HepG2 (cell line): ENCODE results near the gene ITGA2. TPM values are rescaled to one million over a fixed set of nuclear protein-coding genes. Genes with fewer than 3 reads are reported as not detected.
A peak's percentile ranks its signal among the peaks of the same experiment; 100 is the strongest.

Source experiments
- CBX5 ChIP-seq: sonication (generic); formaldehyde crosslinking; IDR thresholded peaks from 2 replicates; pipeline ENCODE4 v1.4.0; 2020; ENCODE audit warnings: missing genetic modification reagents, borderline replicate concordance
- CEBPG ChIP-seq: IDR thresholded peaks from 2 replicates; pipeline ENCODE4 v1.6.1; 2016
- FLYWCH1 ChIP-seq: sonication (generic); formaldehyde crosslinking; IDR thresholded peaks from 2 replicates; pipeline ENCODE4 v1.8.1; 2023; ENCODE audit warnings: mild to moderate bottlenecking, missing genetic modification reagents
- FOXA3 ChIP-seq: IDR thresholded peaks from 2 replicates; pipeline ENCODE4 v1.6.1; 2016; ENCODE audit warnings: missing genetic modification reagents, missing compliant biosample characterization
- IRF2 ChIP-seq: IDR thresholded peaks from 2 replicates; pipeline ENCODE4 v1.6.1; 2018; ENCODE audit warnings: missing genetic modification reagents, missing compliant biosample characterization
- PAF1 ChIP-seq: IDR thresholded peaks from 2 replicates; pipeline ENCODE4 v1.6.1; 2016; ENCODE audit warnings: missing genetic modification reagents, missing compliant biosample characterization
- RARA ChIP-seq: IDR thresholded peaks from 2 replicates; pipeline ENCODE4 v1.6.1; 2016; ENCODE audit warnings: missing genetic modification reagents, missing compliant biosample characterization
- RARG ChIP-seq: sonication (generic); formaldehyde crosslinking; IDR thresholded peaks from 2 replicates; pipeline ENCODE4 v1.4.0; 2020; ENCODE audit warnings: low read depth, mild to moderate bottlenecking, missing genetic modification reagents
- RFXAP ChIP-seq: sonication (generic); formaldehyde crosslinking; IDR thresholded peaks from 2 replicates; pipeline ENCODE4 v1.4.0; 2020; ENCODE audit warnings: missing genetic modification reagents, borderline replicate concordance
- RNF2 ChIP-seq: fragments of 450-650 bp; conservative IDR thresholded peaks from 2 replicates; pipeline ENCODE4 v1.6.1; 2016; ENCODE audit warnings: low read depth
- SMAD9 ChIP-seq: sonication (generic); formaldehyde crosslinking; IDR thresholded peaks from 2 replicates; pipeline ENCODE4 v1.5.1; 2020; ENCODE audit warnings: mild to moderate bottlenecking, missing genetic modification reagents
- SNRNP70 ChIP-seq: fragments of 200-400 bp; formaldehyde crosslinking; IDR thresholded peaks from 2 replicates; pipeline ENCODE4 v1.6.1; 2017; ENCODE audit warnings: mild to moderate bottlenecking, low read depth, low read length, moderate library complexity
- SOX13 ChIP-seq, 3 experiments: fragments of 450-650 bp in 1 of 3; sonication (generic) in 1 of 3; formaldehyde crosslinking in 1 of 3; IDR thresholded peaks in 2 of 3; conservative IDR thresholded peaks in 1 of 3; 2 replicates each; pipeline versions ENCODE4 v1.5.0 to v1.6.1; 2016 to 2020; ENCODE audit warnings: antibody characterized with exemption in 1 of 3, mild to moderate bottlenecking in 1 of 3, missing compliant biosample characterization in 1 of 3, missing genetic modification reagents in 1 of 3, moderate library complexity in 1 of 3
- SOX6 ChIP-seq, 2 experiments: fragments of 450-650 bp in 1 of 2; sonication (generic) in 1 of 2; formaldehyde crosslinking in 1 of 2; IDR thresholded peaks; 2 replicates each; pipeline versions ENCODE4 v1.4.0 to v1.6.1; 2017 to 2020; ENCODE audit warnings: antibody characterized with exemption in 1 of 2, mild to moderate bottlenecking in 1 of 2, missing genetic modification reagents in 1 of 2
- TAF1 ChIP-seq: sonication (generic); formaldehyde crosslinking; IDR thresholded peaks from 2 replicates; pipeline ENCODE4 v1.4.0; 2020; ENCODE audit warnings: missing genetic modification reagents
- ZNF234 ChIP-seq: sonication (generic); formaldehyde crosslinking; conservative IDR thresholded peaks from 2 replicates; pipeline ENCODE4 v1.5.1; 2020; ENCODE audit warnings: mild to moderate bottlenecking, missing genetic modification reagents
- ZNF543 ChIP-seq: sonication (generic); formaldehyde crosslinking; IDR thresholded peaks from 2 replicates; pipeline ENCODE4 v1.4.0; 2020; ENCODE audit warnings: mild to moderate bottlenecking, missing genetic modification reagents
- ZNF768 ChIP-seq: sonication (generic); formaldehyde crosslinking; IDR thresholded peaks from 2 replicates; pipeline ENCODE4 v1.4.0; 2020; ENCODE audit warnings: missing genetic modification reagents
- polyA plus RNA-seq, 8 experiments: library from polyadenylated mRNA; depleted of rRNA in 3 of 8; stranded (reverse) in 7 of 8; unstranded in 1 of 8; fragments of >200 nt; fragmentation: Illumina TruSeq in 4 of 8; extraction: Trizol in 4 of 8; gene quantifications; 2 replicates each; pipeline versions ENCODE4 v1.2.1 to v1.2.3, GENCODE V29; 2011 to 2016; ENCODE audit warnings: low read depth in 4 of 8, missing spikeins in 1 of 8, mixed read lengths in 1 of 8; ENCODE audit not compliant: insufficient read depth in 1 of 8
- total RNA-seq, 5 experiments: library from RNA; depleted of rRNA; stranded (reverse); fragments of >200 nt; fragmentation: Illumina TruSeq; extraction: Trizol; gene quantifications; 2 replicates each; pipeline ENCODE4 v1.2.3, GENCODE V29; 2016; ENCODE audit warnings: low read depth in 1 of 5
- TF ChIP-seq, protein P1 (sequence below): sonication (generic); formaldehyde crosslinking; IDR thresholded peaks from 2 replicates; pipeline ENCODE4 v1.5.0; 2020; ENCODE audit warnings: mild to moderate bottlenecking, missing genetic modification reagents
- TF ChIP-seq, protein P2 (sequence below): IDR thresholded peaks from 2 replicates; pipeline ENCODE4 v1.4.0; 2020; ENCODE audit warnings: mild to moderate bottlenecking, missing genetic modification reagents
- TF ChIP-seq, protein P3 (sequence below): sonication (generic); formaldehyde crosslinking; conservative IDR thresholded peaks from 2 replicates; pipeline ENCODE4 v1.8.0; 2022; ENCODE audit warnings: low read depth, missing genetic modification reagents
- TF ChIP-seq, protein P4 (sequence below): IDR thresholded peaks from 2 replicates; pipeline ENCODE4 v1.6.1; 2016; ENCODE audit warnings: missing compliant biosample characterization, missing genetic modification reagents, borderline replicate concordance

Gene ITGA2
- total and polyA plus RNA-seq, 2 of the 13 experiments (the other 11 are each of a cell fraction or from before 2014, with no cell fraction given): 15.8 to 58.3 TPM

DNA sequence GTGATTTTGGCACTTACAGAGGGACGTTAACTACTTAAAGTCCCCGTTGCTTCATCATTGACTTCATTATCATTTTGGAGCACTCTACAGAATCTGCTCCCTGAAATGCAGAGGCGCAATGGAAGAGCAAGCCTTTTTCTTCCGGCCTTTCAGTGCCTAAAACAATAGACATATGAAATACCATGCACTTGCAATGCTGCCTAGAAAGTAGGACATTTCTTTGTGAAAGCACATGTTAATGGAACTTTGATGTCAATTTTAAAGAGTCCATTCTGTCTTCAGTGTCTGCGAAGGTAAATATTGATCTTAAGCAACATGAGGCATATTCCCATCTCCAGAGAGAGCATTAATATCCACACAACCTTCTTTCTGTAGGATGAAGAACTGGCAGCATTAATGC, 36.3 kb downstream of the ITGA2 start (continued):
- TF ChIP-seq, protein P1, sequence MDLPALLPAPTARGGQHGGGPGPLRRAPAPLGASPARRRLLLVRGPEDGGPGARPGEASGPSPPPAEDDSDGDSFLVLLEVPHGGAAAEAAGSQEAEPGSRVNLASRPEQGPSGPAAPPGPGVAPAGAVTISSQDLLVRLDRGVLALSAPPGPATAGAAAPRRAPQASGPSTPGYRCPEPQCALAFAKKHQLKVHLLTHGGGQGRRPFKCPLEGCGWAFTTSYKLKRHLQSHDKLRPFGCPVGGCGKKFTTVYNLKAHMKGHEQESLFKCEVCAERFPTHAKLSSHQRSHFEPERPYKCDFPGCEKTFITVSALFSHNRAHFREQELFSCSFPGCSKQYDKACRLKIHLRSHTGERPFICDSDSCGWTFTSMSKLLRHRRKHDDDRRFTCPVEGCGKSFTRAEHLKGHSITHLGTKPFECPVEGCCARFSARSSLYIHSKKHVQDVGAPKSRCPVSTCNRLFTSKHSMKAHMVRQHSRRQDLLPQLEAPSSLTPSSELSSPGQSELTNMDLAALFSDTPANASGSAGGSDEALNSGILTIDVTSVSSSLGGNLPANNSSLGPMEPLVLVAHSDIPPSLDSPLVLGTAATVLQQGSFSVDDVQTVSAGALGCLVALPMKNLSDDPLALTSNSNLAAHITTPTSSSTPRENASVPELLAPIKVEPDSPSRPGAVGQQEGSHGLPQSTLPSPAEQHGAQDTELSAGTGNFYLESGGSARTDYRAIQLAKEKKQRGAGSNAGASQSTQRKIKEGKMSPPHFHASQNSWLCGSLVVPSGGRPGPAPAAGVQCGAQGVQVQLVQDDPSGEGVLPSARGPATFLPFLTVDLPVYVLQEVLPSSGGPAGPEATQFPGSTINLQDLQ (CRISPR knock-in tag): no peak
- TF ChIP-seq RNF2: no peak
- TF ChIP-seq SOX13 (IDR thresholded peaks at IDR 0.05): peak; percentile 44; the same call in 1 of the 2 replicates
- peak in 1 of 2 experiments; percentile 93; a peak in 2 of 4 replicates for TF ChIP-seq SOX13 (CRISPR knock-in tag; conservative IDR thresholded peaks at IDR 0.05 in 1 of 2, IDR thresholded peaks at IDR 0.05 in 1 of 2)
- TF ChIP-seq RARG (CRISPR knock-in tag): no peak
- TF ChIP-seq IRF2 (CRISPR knock-in tag): no peak
- peak; percentile 89 for TF ChIP-seq FOXA3 (CRISPR knock-in tag)
- TF ChIP-seq, protein P2, sequence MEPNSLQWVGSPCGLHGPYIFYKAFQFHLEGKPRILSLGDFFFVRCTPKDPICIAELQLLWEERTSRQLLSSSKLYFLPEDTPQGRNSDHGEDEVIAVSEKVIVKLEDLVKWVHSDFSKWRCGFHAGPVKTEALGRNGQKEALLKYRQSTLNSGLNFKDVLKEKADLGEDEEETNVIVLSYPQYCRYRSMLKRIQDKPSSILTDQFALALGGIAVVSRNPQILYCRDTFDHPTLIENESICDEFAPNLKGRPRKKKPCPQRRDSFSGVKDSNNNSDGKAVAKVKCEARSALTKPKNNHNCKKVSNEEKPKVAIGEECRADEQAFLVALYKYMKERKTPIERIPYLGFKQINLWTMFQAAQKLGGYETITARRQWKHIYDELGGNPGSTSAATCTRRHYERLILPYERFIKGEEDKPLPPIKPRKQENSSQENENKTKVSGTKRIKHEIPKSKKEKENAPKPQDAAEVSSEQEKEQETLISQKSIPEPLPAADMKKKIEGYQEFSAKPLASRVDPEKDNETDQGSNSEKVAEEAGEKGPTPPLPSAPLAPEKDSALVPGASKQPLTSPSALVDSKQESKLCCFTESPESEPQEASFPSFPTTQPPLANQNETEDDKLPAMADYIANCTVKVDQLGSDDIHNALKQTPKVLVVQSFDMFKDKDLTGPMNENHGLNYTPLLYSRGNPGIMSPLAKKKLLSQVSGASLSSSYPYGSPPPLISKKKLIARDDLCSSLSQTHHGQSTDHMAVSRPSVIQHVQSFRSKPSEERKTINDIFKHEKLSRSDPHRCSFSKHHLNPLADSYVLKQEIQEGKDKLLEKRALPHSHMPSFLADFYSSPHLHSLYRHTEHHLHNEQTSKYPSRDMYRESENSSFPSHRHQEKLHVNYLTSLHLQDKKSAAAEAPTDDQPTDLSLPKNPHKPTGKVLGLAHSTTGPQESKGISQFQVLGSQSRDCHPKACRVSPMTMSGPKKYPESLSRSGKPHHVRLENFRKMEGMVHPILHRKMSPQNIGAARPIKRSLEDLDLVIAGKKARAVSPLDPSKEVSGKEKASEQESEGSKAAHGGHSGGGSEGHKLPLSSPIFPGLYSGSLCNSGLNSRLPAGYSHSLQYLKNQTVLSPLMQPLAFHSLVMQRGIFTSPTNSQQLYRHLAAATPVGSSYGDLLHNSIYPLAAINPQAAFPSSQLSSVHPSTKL (CRISPR knock-in tag): peak; percentile 91
- no peak for TF ChIP-seq ZNF234 (CRISPR knock-in tag)
- TF ChIP-seq PAF1 (CRISPR knock-in tag): no peak
- TF ChIP-seq SMAD9: no peak
- no peak for TF ChIP-seq SNRNP70
- TF ChIP-seq CEBPG (CRISPR knock-in tag): peak; percentile 47; the same call in 1 of the 2 replicates
- TF ChIP-seq, protein P3, sequence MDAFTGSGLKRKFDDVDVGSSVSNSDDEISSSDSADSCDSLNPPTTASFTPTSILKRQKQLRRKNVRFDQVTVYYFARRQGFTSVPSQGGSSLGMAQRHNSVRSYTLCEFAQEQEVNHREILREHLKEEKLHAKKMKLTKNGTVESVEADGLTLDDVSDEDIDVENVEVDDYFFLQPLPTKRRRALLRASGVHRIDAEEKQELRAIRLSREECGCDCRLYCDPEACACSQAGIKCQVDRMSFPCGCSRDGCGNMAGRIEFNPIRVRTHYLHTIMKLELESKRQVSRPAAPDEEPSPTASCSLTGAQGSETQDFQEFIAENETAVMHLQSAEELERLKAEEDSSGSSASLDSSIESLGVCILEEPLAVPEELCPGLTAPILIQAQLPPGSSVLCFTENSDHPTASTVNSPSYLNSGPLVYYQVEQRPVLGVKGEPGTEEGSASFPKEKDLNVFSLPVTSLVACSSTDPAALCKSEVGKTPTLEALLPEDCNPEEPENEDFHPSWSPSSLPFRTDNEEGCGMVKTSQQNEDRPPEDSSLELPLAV: no peak
- no peak for TF ChIP-seq SOX6 (IDR thresholded peaks at IDR 0.05)
- peak; percentile 83 for TF ChIP-seq SOX6 (CRISPR knock-in tag; IDR thresholded peaks at IDR 0.05)
- TF ChIP-seq RFXAP (CRISPR knock-in tag): no peak
- no peak for TF ChIP-seq ZNF543 (CRISPR knock-in tag)
- no peak for TF ChIP-seq FLYWCH1 (CRISPR knock-in tag)
- TF ChIP-seq TAF1 (CRISPR knock-in tag): no peak
- no peak for TF ChIP-seq CBX5 (CRISPR knock-in tag)
- peak; percentile 40; the same call in 1 of the 2 replicates for TF ChIP-seq RARA (CRISPR knock-in tag)
- TF ChIP-seq, protein P4, sequence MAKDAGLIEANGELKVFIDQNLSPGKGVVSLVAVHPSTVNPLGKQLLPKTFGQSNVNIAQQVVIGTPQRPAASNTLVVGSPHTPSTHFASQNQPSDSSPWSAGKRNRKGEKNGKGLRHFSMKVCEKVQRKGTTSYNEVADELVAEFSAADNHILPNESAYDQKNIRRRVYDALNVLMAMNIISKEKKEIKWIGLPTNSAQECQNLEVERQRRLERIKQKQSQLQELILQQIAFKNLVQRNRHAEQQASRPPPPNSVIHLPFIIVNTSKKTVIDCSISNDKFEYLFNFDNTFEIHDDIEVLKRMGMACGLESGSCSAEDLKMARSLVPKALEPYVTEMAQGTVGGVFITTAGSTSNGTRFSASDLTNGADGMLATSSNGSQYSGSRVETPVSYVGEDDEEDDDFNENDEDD (CRISPR knock-in tag): no peak; the same call in 1 of the 2 replicates
- TF ChIP-seq ZNF768 (CRISPR knock-in tag): no peak
